Peyer's patch (tissue), 4 donors: ENCODE measurements around the gene BMPR1B.

Experiments used
- POLR2A ChIP-seq, 2 donors: fragments of 450-650 bp; IDR thresholded peaks; one replicate each; pipeline ENCODE4 v1.5.1; 2017; ENCODE audit warnings: antibody characterized with exemption in 2 of 2, mild to moderate bottlenecking in 2 of 2, moderate library complexity in 2 of 2
- TF ChIP-seq, protein P1 (sequence below), 6 experiments: fragments of 450-650 bp in 4 of 6; fragments of 200-600 bp in 2 of 6; sonication (generic) in 1 of 6; IDR thresholded peaks; one replicate each; pipeline ENCODE4 v1.5.1; 2017 to 2019; ENCODE audit warnings: antibody characterized with exemption in 6 of 6, mild to moderate bottlenecking in 3 of 6, moderate library complexity in 1 of 6

DNA sequence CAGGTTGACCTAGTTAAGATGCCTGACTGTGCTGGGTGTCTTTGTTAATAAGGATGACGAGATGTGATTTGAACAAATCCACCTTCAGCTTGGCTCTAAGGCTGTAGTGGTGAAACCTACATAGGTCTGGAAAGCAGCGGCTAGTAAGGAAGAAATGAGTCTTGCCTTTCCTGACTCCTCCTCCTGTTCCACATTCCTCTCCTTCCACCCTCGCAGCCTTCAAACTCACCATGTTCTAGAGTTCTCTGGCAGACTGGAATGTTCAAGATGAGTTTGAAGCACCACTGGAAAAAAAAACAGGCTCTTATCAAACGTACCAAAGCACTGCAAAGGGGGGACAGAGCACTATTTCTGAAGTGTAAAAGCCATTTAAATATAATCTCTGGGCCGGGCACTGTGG lies 395.4 kb downstream of the BMPR1B start:
- TF ChIP-seq, protein P1, sequence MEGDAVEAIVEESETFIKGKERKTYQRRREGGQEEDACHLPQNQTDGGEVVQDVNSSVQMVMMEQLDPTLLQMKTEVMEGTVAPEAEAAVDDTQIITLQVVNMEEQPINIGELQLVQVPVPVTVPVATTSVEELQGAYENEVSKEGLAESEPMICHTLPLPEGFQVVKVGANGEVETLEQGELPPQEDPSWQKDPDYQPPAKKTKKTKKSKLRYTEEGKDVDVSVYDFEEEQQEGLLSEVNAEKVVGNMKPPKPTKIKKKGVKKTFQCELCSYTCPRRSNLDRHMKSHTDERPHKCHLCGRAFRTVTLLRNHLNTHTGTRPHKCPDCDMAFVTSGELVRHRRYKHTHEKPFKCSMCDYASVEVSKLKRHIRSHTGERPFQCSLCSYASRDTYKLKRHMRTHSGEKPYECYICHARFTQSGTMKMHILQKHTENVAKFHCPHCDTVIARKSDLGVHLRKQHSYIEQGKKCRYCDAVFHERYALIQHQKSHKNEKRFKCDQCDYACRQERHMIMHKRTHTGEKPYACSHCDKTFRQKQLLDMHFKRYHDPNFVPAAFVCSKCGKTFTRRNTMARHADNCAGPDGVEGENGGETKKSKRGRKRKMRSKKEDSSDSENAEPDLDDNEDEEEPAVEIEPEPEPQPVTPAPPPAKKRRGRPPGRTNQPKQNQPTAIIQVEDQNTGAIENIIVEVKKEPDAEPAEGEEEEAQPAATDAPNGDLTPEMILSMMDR (IDR thresholded peaks at IDR 0.05): no peak
- no peak for TF ChIP-seq POLR2A (IDR thresholded peaks at IDR 0.05)
